Left lung (tissue), 10 donors: ENCODE results near the gene PHLDA2. TPM values are rescaled to one million over a fixed set of nuclear protein-coding genes. Genes with fewer than 3 reads are reported as not detected.

Experiments used
- ATAC-seq: fragments of 200-7000 bp; cut with Tn5 transposase; one replicate; pipeline ENCODE4 v1.9.1; 2020; ENCODE audit warnings: moderate library complexity
- DNase-seq, 4 donors: peaks; one replicate each; pipeline ENCODE4 v3.0.0-alpha.2; 2013 to 2020
- H3K27ac ChIP-seq, 2 donors: fragments of 200-600 bp; sonication (generic) in 1 of 2; one replicate each; pipeline versions ENCODE4 v1.5.0 to v1.8.0; 2020 to 2021
- H3K27me3 ChIP-seq, 2 donors: fragments of 200-600 bp; sonication (generic) in 1 of 2; one replicate each; pipeline versions ENCODE4 v1.5.0 to v1.8.0; 2020 to 2021
- H3K36me3 ChIP-seq, 2 donors: fragments of 200-600 bp; sonication (generic) in 1 of 2; one replicate each; pipeline versions ENCODE4 v1.5.0 to v1.8.0; 2020 to 2021
- H3K4me1 ChIP-seq, 2 donors: fragments of 200-600 bp; one replicate each; pipeline ENCODE4 v1.8.0; 2021
- H3K4me3 ChIP-seq, 2 donors: fragments of 200-600 bp; sonication (generic) in 1 of 2; one replicate each; pipeline versions ENCODE4 v1.5.0 to v1.8.0; 2020 to 2021; ENCODE audit warnings: mild to moderate bottlenecking in 1 of 2
- H3K9me3 ChIP-seq, 2 donors: fragments of 200-600 bp; sonication (generic) in 1 of 2; one replicate each; pipeline versions ENCODE4 v1.5.0 to v1.8.0; 2020 to 2021
- CTCF ChIP-seq, 2 donors: fragments of 200-600 bp; sonication (generic) in 1 of 2; IDR thresholded peaks; one replicate each; pipeline versions ENCODE4 v1.5.0 to v1.8.0; 2021; ENCODE audit warnings: antibody characterized with exemption in 2 of 2
- intact Hi-C, 2 donors: fragments of 100-400 bp; cut with DNase I; formaldehyde crosslinking; loops; one replicate each; pipeline versions ENCODE4 v1.11.2 to v1.14.2; 2022
- polyA plus RNA-seq, 6 donors: library from polyadenylated mRNA; unstranded; fragments of 120-200 nt; gene quantifications; one replicate each; pipeline ENCODE4 v1.2.1, GENCODE V29; 2013; ENCODE audit not compliant: insufficient read length in 6 of 6
- total RNA-seq, 2 donors: library from RNA; stranded (reverse); fragmentation: NEBNext Ultra II Directional; extraction: Animal tissue kit (Norgen Biotek cat#: 25700); gene quantifications; one replicate each; pipeline ENCODE4 v1.2.1, GENCODE V29; 2021
- donor health status: DM: no; HTN: yes; CAD: no.
- donor health status: DM: no; HTN: no; CAD: no.

The PHLDA2 gene
- total and polyA plus RNA-seq, 8 donors, result 0.23 to 50.0 (median 0.98) TPM; not detected in 1

GRCh38 chr11:2934611-2935239, 5.5 kb upstream of the PHLDA2 start:
- Histone ChIP-seq H3K36me3 (no peaks in the 10 kb centered on the region), H3K27me3 (peaks cover 0 to 15% of the 10 kb centered on the region in 2 donors), H3K9me3 (peaks cover 0 to 10% of the 10 kb centered on the region in 2 donors), H3K27ac (no peak overlapping the region), H3K4me3 (no peak overlapping the region), H3K4me1 (peaks cover 0 to 36% of the 10 kb centered on the region in 2 donors)
- peak in 1 of 4 donors; percentile 53 for DNase-seq
- no peak for TF ChIP-seq CTCF (IDR thresholded peaks at IDR 0.05)
- intact Hi-C loops, result no loop called here
- no peak for ATAC-seq

GRCh38 chr11:2934021-2934550, 4.9 kb upstream of the PHLDA2 start:
- intact Hi-C loops, result no loop called here
- no peak overlapping the region for H3K27ac ChIP-seq
- ATAC-seq (no peak), DNase-seq (no peak)
- peaks cover 0 to 22% of the 10 kb centered on the region in 2 donors for H3K27me3 ChIP-seq
- H3K4me3 ChIP-seq, result no peak overlapping the region
- H3K9me3 ChIP-seq, result peaks cover 0 to 8% of the 10 kb centered on the region in 2 donors
- peaks cover 0 to 43% of the 10 kb centered on the region in 2 donors for H3K4me1 ChIP-seq
- H3K36me3 ChIP-seq, result no peaks in the 10 kb centered on the region
- no peak for TF ChIP-seq CTCF (IDR thresholded peaks at IDR 0.05)

GRCh38 chr11:2933375-2934020, 4.3 kb upstream of the PHLDA2 start:
- ATAC-seq (peak; percentile 58), DNase-seq (peak in 2 of 4 donors; percentile 92 to 97)
- no peak for TF ChIP-seq CTCF (IDR thresholded peaks at IDR 0.05)
- H3K27ac ChIP-seq, result peak overlapping the region in 1 of 2 donors; percentile 80
- peak overlapping the region in 1 of 2 donors; percentile 8 for H3K4me3 ChIP-seq
- H3K9me3 ChIP-seq, result peaks cover 0 to 4% of the 10 kb centered on the region in 2 donors
- H3K27me3 ChIP-seq, result peaks cover 0 to 28% of the 10 kb centered on the region in 2 donors
- peaks cover 0 to 49% of the 10 kb centered on the region in 2 donors for H3K4me1 ChIP-seq
- intact Hi-C loops, result no loop called here
- H3K36me3 ChIP-seq, result no peaks in the 10 kb centered on the region

GRCh38 chr11:2932850-2933251, 3.6 kb upstream of the PHLDA2 start:
- H3K36me3 ChIP-seq, result no peaks in the 10 kb centered on the region
- peaks cover 0 to 34% of the 10 kb centered on the region in 2 donors for H3K27me3 ChIP-seq
- peaks cover 0 to 4% of the 10 kb centered on the region in 2 donors for H3K9me3 ChIP-seq
- peaks cover 0 to 55% of the 10 kb centered on the region in 2 donors for H3K4me1 ChIP-seq
- peak overlapping the region in 1 of 2 donors; percentile 80 for H3K27ac ChIP-seq
- peak overlapping the region in 1 of 2 donors; percentile 8 for H3K4me3 ChIP-seq
- intact Hi-C loops, result no loop called here
- TF ChIP-seq CTCF (IDR thresholded peaks at IDR 0.05), result no peak
- DNase-seq, result peak in 2 of 4 donors; percentile 39 to 76
- no peak for ATAC-seq
